GM12801 (cell line): ENCODE data around the gene CIB4.

Experiments
- CTCF ChIP-seq: IDR thresholded peaks from one replicate; pipeline ENCODE4 v1.5.1; 2011; ENCODE audit warnings: control low read depth; ENCODE audit not compliant: insufficient read length; ENCODE audit errors: extremely low read depth

CIB4 gene

GRCh38 chr2:26640781-26641564 lies at the start of gene CIB4:
Gene CIB4 (minus strand): TSS chr2:26641366. CDS start chr2:26641314, 52 bp downstream.
- no peak for TF ChIP-seq CTCF

GRCh38 chr2:26687801-26688200 lies 46.6 kb upstream of the CIB4 start:
- no peak for TF ChIP-seq CTCF

- no peak for TF ChIP-seq CTCF
These were observed 46.2 kb upstream of the CIB4 start for GRCh38 chr2:26687328-26687727.

- no peak for TF ChIP-seq CTCF
These were observed 45.0 kb upstream of the CIB4 start for GRCh38 chr2:26685989-26686839.

- TF ChIP-seq CTCF, result no peak
These were observed 44.2 kb upstream of the CIB4 start for GRCh38 chr2:26685341-26685740.

- TF ChIP-seq CTCF, result no peak
These were observed 42.4 kb upstream of the CIB4 start for GRCh38 chr2:26683583-26683982.

GRCh38 chr2:26682155-26682554 lies 41.0 kb upstream of the CIB4 start:
- no peak for TF ChIP-seq CTCF
